OCI-LY3 (cell line): Measurements from ENCODE around the gene CCSER1.

Experiments used
- EZH2phosphoT487 ChIP-seq: fragments of 200-600 bp; shearing (Covaris generic); IDR thresholded peaks from 2 replicates; pipeline ENCODE4 v1.6.1; 2018; ENCODE audit warnings: antibody characterized with exemption, mixed run types, low read depth
- TF ChIP-seq, protein P1 (sequence below): fragments of 200-600, 300-600 bp; sonication (generic); IDR thresholded peaks from 2 replicates; pipeline ENCODE4 v1.5.1; 2014; ENCODE audit warnings: antibody characterized with exemption, low read length, low read depth

DNA sequence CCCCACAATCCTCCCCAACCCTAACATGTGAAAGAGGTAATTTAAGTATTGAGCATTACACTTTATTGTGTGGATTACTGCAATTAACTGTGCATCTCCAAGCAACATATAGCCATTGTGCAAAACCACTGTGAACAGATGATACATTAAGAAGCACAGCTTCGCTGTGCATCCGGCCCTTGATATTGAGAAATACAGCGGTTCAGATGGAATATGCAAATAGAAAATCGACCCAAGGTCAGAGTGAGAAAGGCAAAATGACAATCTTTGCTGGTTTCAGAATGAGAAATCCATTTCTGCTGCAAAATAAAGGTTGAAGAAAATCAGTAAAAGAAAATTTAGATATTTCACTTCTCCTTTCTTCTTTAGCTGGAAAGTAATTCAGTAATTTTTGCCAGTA lies 1370.7 kb downstream of the CCSER1 start:
- TF ChIP-seq, protein P1, sequence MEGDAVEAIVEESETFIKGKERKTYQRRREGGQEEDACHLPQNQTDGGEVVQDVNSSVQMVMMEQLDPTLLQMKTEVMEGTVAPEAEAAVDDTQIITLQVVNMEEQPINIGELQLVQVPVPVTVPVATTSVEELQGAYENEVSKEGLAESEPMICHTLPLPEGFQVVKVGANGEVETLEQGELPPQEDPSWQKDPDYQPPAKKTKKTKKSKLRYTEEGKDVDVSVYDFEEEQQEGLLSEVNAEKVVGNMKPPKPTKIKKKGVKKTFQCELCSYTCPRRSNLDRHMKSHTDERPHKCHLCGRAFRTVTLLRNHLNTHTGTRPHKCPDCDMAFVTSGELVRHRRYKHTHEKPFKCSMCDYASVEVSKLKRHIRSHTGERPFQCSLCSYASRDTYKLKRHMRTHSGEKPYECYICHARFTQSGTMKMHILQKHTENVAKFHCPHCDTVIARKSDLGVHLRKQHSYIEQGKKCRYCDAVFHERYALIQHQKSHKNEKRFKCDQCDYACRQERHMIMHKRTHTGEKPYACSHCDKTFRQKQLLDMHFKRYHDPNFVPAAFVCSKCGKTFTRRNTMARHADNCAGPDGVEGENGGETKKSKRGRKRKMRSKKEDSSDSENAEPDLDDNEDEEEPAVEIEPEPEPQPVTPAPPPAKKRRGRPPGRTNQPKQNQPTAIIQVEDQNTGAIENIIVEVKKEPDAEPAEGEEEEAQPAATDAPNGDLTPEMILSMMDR = no peak
- no peak for TF ChIP-seq EZH2phosphoT487
